Activated T-cell treated with anti-CD3 and anti-CD28 coated beads for 1 hour (primary cell): Measurements from ENCODE around the gene OVOL2.

Source experiments
- DNase-seq: peaks from one replicate; pipeline ENCODE4 v3.0.0-alpha.2; 2020; ENCODE audit warnings: low read depth

Gene OVOL2

DNA sequence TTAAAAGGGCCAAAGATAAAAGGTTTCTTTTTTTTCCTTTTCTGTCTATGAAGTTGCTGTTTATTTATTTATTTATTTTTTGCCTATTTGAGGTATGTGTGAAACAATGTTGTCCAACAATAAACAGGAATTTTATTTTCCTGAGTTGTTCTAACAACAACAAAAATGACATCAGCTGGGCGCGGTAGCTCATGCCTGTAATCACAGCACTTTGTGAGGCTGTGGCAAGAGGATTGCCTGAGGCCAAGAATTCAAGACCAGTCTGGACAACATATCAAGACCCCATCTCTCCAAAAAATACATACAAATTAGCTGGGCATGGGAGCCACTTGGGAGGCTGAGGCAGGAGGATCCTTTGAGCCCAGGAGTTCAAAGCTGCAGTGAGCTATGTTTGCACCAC is 44.8 kb downstream of the OVOL2 start:
- no peak for DNase-seq

DNA sequence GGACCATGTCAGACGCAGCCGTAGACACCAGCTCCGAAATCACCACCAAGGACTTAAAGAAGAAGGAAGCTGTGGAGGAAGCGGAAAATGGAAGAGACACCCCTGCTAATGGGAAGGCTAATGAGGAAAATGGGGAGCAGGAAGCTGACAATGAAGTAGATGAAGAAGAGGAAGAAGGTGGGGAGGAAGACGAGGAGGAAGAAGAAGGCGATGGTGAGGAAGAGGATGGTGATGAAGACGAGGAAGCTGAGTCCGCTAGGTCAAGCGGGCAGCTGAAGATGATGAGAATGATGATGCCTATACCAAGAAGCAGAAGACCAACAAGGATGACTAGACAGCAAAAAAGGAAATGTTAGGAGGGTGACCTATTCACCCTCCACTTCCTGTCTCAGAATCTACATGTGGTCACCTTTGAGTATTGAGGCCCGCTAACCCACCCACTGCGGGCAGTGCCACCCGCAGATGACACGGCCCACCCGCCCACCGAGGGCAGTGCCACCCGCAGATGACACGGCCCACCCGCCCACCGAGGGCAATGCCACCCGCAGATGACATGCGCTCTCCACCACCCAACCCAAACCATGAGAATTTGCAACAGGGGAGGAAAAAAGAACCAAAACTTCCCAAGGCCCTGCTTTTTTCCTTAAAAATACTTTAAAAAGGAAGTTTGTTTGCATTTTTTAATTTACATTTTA is 45.6 kb downstream of the OVOL2 start:
- DNase-seq: no peak

DNA sequence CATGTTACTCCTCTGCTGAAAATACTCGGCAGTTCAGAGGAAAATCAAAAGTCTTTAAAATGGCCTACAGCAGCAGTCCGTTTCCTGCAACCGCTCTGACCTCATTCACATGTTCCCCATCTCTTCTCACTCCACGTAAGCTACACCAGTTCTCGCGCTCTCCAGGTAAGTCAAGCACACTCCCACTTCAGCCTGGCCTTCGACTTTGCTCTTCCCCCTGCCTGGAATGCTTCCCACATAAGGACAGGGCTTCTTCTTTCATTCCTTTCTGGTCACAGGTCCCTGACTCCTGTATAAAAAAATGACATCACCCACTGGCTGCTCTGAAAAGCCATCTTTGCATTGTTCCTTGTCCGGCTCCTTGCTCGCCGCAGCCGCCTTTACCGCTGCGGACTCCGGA is 46.2 kb downstream of the OVOL2 start:
- DNase-seq: no peak

DNA sequence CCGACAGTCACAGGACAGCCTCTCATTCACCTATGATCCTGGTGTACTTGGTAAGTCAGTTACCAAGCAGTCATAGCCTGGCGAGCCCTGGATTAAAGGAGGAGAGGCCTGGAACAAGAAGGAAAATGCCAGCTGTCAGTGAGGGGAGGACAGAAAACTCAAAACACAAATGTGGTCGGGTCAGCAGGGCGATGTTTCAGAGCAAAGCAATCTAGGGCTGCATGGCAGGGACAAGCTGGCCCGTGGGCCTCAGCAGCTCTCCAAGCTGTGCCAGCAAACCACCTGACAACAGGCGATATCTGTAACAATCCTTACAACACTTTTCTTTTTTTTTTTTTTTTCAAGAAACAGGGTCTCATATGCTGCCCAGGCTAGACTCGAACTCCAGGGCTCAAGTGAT is 48.6 kb downstream of the OVOL2 start:
- DNase-seq: no peak

DNA sequence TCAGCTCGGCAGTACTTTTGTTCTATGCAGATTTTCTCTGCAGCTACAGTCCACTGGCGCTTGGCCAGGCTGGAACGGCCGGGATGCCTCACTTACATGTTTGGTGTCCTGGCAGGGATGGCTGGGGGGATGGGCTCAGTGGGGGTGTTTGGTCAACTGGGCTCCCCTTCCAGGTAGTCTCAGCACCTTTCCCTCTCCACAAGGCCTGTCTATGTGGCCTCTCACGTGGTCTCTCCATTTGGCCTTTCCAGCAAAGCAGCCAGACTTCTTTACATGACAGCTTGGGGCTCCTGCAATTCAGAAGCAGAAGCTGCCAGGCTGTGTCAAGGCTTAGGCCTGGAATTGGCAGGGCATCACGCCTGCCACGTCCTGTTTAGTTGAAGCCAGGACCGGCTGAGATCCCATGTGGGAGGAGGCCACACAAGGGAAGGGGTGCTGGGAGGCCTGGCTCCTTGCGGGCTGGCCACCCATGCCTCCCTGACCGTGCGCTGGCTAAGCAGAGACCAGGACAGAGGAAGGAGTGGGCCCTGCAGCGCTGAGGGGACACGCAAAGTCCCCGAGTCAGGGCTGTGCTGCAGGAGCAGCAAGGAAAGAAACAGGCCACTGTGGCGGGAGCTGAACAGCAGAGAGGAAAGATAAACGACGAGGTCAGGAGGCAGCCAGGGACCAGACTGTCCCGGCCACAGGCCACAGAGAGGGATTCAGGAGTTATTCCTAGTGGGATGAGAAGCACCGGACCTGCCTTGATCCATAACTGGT is 50.0 kb downstream of the OVOL2 start:
- no peak for DNase-seq

DNA sequence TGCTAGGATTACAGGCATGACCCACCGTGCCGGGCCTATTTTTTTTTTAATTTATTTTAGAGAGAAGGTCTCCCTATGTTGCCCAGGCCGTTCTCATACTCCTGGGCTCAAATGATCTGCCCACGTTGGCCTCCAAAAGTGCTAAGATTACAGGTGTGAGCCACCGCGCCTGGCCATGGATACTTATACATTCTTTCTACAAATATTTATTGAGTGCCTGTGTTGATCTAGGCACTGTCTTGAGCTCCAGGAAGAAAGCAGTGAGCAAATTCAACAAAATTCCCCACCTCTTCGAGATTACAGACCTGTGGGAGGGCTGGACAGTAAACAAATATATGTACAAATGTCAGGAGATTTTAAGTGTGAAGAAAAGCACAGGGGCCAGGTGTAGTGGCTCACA is 51.0 kb downstream of the OVOL2 start:
- no peak for DNase-seq

DNA sequence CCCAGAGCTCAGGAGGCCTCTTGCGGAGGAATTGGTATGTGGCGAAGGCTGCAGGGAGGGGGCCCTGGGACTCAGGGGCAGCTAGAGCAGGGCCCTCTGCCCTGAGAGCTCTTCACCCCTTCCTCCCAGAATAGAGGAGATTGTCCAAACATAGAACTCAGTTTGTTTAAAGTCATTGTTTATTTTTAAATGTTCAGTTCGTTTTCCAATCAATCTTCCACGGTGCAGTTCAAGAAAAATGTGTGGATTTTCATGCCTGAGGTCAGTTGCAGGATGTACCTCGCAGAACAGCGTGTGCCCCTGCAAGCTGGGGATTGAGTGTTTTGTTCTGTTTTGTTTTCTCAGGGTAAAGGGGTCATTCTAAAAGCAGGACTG is 51.7 kb downstream of the OVOL2 start:
- DNase-seq: no peak

DNA sequence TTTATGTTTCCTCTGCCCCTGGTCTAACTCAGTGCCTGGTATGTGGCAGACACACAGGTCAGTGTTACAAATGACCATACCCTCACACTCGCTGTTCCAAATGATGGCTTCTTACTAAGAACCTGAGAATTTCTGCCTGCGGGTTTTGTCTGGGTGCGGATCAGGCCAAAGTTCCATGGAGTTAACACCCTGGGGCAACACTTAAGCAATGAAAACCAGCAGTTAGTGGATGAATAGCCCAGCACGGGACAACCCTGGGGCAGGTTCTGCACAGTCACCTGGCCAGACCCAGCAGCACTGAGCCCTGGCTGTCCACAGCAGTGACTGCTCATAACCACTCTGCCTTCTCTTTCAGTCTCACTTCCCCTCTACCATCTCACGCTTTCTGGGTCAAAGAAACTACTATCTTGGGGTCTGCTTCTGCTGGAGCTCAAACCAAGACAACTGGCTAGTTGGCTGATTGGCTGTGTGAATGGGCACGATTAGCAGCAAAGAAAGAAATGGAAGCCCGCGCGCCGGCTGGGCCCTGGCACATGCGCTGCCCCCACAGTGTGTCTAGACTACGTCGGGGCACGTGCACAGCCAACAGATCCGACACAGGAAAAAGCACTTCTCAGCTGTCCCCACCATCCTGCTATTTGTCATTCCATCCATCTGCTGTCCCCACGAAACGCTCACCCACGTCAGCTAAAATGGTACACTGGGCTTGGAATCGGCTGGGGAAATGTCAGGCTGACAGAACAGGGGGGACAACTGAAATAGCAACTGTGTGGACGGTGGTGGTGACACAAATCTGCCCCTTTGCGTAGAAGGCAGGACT is 52.3 kb downstream of the OVOL2 start:
- no peak for DNase-seq

DNA sequence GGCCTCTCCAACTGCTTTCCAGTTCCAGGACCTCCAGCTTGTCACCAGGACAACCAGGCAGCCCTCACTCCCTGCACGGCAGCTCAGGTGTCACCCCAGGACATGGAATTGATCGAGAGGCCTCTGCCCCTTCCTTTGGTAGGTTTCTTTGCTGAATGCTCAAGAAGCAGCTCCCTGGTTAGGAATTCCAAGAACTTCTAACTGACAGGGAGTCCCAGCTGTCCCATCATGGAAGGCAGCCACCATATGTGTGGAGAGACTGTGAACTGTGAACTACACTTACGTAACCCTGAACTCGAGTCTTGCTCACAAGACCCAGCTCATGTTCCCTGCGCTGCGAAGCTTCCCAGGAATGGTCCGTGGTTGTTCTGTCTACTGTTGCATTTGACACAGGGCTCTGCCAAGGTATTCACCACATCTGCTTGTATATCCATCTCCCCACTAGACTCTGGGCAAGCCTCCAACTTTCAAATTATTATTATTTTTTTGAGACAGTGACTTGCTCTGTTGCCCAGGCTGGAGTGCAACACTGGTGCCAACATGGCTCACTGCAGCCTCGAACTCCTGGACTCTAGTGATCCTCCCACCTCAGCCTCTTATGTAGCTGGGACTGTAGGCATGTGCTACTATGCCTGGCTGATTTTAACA is 53.2 kb downstream of the OVOL2 start:
- DNase-seq: no peak

DNA sequence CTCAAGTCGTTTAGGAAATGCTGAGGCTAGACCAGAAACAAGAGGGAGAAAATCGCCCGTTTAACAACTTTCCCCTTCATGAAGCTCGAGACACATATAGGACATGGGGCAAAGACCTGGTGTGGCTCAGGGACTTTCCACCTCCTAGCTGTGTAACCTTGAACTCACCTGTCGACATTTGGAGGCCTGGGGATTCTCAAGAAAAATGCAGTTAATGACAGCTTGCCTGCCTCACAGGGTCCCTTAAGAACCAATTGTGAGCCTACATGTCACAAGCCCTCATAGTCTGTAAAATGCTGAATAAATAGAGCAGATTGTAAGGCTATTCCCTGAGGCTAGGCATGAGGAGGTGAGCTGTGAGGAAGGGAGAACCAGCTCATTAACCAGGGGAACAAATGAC is 53.8 kb downstream of the OVOL2 start:
- DNase-seq: no peak

DNA sequence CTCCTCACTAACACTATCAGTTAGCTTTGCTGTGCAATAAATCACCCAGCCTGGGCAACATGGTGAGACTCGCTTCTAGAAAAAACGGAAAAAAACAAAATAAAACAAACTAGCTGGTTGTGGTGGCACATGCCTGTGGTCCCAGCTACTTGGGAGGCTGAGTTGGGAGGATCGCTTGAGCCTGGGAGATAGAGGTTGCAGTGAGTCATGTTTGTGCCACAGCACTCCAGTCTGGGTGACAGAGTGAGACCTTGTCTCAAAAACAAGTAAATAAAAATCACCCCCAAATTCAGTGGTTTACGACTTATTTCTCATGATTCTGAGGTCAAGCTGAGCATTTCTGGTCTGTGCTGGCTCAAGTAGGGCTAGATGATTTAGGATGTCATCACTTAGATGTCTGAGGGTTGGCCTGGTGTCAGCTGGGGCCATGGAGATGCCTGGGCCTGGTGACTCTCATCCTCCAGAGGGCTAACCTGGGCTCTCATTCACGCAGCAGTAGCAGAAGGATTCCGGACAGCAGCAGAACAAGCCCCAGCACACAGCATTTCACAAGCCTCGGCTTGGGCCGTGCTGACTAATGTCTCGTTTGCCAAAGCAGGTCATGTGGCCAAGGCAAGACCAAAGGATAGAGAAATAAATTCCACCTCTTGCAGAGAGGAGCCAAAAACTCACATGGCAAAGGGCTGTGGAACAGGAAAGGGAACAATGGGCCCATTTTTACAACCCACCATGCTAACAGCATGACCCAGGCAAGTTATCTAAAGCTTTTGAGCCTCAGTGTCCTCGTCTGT is 56.4 kb downstream of the OVOL2 start:
- DNase-seq: no peak

DNA sequence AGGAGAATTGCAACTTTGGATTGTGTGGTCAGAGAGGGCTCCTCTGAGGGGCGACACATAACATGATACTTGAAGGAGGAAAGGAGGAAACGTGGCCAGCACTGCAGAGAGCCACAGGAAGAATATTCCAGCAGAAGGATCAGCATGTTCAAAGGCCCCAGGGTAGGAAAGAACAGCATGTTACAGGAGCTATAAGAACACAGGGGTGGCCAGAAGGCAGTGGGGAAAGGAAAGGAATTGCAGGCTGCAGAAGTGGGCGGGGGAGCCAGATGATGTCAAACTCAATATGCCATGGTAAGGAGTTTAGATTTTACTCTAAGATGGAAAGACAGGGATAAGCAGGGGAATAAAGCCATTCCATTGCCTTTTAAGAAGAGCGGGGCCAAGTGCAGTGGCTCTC is 58.1 kb downstream of the OVOL2 start:
- DNase-seq: no peak

DNA sequence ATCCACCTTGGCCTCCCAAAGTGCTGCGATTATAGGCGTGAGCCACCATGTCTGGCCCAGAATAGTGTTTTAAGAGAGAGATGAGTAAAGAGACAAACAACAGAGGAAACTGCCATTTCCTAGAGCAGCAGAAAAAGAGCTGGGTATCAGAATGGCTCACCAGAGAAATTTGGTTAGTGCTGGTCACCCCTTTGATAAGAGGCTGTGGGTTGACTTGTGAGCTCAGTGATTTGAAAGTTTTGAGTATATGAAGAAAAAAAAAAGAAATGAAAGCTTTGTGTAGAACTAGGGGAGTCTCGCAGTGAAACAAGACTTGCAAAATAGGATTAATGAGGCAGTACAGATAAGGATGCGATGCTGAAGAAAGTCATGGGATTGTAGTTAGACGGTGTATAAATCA is 59.3 kb downstream of the OVOL2 start:
- no peak for DNase-seq

DNA sequence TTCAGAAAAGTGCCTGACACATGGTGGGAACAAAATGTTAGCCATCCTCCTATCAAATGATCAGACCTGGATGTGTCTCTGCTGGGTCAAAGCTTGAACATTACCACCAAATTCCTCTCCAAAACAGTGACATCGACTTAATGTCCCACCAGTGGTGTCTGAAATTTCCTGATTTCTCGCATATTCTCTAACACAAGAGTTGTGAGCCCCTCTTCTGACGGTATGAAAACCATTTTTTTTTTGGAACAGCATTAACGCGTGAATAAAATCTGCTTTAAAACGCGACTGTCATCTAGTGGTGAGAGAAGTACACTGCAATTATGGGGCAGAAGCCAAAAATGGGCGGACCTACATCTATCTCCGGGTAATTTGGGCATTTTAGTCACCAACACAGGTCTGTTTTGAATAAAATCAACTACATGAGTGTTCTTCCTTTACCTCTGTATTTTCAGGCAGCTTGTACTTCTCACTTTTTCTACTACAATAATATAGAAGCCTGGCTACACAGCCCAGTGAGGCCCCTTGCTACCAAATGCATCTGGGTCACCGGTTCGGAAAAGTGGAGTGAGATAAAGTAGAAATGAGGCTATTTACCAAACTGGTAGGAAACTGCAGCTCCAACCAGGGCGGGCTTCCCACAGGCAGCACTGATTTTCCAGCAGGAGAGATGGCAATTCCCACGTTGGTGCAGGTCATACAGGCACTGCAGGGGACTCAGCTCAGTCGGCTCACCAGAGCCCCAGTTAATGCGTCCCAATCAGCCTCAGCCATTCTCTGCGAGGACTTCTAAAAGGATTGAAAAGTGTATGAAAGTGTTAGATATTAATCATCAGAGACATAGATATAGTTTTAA is 61.5 kb downstream of the OVOL2 start:
- no peak for DNase-seq

DNA sequence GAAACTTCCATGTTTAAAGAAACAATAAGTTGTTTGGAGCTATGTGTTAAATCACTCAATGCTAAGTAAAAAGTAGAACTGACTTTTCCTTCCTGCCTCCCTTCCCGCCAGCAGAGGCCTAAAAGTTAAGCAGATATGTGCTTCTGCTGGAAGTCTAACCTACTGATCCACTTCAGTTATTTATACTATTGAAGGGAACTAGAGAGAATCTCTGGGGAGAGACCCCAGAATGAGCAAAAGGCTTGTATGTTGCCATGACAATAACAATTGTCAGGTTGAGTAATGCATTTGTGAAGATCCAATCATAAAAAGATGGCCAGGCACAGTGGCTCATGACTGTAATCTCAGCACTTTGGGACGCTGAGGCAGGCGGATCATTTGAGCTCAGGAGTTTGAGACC is 64.2 kb downstream of the OVOL2 start:
- no peak for DNase-seq

DNA sequence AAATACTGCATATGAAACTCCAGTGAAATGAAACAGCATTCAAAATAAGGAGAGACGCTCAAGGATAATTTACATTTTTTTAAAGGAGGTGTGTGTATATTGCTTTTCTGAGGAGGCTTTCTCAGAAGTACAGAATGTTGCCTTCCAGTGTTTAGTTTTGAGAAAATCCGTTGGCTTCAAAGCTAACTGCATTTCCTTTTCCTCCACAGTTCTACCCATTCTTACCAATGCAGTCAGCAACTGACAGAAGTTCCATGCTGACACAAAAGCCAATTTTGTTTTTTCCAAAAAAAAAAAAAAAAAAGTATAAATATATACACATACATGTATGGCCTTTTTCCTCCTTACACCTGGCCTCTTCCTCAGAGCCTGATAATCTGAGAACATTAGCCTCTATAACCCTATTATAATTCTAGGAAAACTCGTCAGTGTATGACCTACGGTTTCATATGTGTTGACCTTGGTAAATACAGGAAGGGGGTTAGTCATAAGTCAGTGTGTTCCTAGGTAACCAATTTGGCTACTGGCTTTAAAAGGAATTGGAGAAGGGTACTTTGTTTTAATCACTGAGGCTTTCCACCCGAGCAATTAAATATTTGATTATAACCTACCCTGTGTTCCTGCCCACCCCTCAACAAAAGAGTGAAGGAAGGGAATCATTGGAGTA is 64.7 kb downstream of the OVOL2 start:
- DNase-seq: no peak

DNA sequence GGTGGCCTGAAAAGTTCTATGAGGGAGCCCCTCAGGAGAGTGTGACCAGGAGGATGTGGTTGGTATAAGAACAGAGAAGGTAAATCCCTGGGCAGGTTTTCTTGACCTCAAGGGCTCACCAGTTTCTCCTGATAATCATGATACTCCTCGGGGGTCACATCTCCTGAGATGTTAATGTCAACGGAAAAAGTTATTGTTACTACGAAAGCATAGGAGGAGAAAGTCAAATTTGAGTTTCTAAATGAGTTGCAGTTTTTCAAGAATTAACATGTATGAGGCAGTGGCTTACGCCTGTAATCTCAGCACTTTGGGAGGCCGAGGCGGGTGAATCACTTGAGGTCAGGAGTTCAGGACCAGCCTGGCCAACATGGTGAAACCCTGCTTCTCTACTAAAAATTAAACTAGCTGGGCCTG is 65.5 kb downstream of the OVOL2 start:
- no peak for DNase-seq

DNA sequence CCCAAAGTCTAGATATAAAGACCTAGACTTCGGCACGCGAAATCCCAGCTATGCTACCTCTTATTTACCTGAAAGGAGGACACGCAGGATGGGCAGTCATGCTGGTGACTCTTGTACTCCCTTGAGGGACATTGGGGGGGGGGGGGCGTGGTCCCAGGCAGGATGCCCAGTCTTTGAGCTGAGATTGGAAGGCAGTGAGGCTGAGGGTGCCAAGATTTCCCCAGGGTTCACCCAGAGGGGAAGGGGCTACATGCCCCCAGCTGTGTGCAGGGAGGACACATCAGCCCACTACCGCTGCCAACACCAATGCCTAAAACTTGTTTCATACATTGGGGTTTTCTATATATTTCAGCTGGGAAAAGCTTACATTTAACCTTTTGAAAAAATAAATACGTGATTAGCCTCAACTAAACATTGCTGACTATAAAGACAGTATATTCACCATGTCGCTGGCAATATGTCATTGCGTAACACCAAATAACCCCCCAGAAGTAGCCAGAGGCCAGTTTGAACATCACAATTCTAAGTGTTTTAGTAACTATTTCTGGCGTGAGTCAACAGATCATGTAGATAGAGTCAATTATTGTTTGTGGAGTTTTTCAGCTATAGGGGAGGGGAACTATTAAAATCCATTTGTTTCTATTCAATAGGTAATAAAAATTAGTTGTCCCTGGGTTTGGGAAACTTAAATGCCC is 67.3 kb downstream of the OVOL2 start:
- DNase-seq: no peak

DNA sequence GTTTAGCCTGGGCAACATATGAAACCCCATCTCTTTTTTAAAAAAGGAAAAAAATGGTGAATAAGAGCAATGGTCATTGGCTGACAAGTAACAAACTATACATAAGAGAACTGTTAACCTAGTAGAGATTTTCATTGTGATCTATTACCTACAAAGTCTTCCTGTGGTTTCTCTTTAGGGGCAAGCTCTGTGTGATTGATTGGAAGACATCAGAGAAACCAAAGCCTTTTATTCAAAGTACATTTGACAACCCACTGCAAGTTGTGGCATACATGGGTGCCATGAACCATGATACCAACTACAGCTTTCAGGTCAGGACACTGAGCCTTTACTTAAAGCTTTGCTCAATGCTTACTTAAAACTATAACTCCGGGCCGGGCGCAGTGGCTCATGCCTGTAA is 69.7 kb downstream of the OVOL2 start:
- DNase-seq: no peak
